SW 1271 (cell line): Measurements from ENCODE around the gene KCNQ1.

Experiments
- DNase-seq, 2 experiments: peaks; one replicate each; lab custom pipeline; 2025; lab: John Stamatoyannopoulos, UW

The KCNQ1 gene

DNA sequence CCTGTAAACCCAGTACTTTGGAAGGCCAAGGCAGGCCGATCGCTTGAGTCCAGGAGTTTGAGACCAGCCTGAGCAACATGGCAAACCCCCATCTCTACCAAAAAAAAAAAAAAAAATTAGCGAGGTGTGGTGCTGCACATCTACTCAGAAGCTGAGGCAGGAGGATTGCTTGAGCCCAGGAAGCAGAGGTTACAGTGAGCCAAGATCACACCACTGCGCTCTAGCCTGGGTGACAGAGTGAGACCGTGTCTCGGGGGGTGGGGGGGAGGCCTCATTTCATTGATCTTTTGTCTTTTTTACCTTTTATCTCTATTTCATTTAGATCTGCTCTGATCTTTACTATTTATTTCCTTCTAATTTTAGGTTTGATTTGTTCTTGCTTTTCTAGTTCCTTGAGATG lies 203.1 kb downstream of the KCNQ1 start:
- no peak for DNase-seq

DNA sequence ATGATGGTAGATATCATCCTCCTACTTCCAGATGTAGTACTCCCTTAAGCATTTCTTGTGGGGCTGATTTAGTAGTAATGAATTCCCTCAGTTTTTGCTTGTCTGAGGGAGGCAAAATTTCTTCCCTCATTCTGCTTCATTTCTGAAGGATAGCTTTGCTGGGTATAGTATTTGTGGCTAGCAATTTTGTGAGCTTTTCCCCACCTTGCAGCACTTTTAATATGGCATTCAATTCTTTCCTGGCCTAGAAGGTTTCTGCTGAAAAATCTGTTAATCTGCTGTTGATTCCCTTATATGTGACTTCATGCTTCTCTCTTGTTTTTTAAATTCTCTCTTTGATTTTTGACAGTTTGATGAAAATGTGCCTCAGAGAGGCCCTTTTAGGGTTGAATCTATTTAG lies 204.6 kb downstream of the KCNQ1 start:
- no peak for DNase-seq

DNA sequence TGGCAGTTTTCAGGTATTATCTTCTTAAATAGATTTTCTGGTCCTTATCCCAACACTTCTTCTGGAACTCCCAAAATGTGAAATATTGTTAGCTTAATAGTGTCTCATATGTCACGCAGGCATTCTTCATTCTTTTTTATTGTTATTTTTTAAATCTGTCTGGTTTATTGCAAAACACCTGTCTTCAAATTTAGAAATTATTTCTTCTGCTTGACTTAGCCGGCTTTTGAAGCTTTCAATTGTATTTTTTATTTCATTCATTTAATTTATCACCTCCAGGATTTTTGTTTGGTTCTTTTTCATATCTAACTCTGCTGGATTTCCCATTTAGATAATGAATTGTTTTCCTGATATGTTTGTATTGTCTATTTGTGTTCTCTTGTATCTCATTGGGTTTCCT lies 205.0 kb downstream of the KCNQ1 start:
- no peak for DNase-seq

DNA sequence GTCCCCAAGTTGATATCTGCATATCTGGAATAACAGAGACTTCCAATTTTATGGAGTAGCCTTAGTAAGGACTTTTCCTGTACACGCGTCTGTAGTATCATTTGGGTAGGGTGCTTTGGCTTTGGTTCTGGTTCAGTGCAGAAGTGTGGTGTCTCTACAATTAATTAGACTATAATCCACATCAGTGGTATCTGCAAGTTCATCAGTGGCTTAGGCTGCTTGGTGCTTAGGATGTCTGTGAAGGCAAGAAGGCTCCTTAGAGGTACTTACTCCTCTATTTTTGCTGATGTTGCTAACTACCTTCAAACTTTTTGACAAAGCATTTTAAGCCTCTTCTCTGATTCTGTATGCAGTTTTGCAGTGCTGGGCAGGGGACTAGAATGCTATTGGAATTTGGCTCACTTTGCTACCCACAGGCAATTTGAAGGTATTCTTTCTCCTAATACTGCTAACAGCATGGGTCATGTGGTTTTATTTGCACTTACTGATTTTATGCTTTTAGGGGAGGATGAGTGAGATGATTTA lies 205.6 kb downstream of the KCNQ1 start:
- no peak for DNase-seq

DNA sequence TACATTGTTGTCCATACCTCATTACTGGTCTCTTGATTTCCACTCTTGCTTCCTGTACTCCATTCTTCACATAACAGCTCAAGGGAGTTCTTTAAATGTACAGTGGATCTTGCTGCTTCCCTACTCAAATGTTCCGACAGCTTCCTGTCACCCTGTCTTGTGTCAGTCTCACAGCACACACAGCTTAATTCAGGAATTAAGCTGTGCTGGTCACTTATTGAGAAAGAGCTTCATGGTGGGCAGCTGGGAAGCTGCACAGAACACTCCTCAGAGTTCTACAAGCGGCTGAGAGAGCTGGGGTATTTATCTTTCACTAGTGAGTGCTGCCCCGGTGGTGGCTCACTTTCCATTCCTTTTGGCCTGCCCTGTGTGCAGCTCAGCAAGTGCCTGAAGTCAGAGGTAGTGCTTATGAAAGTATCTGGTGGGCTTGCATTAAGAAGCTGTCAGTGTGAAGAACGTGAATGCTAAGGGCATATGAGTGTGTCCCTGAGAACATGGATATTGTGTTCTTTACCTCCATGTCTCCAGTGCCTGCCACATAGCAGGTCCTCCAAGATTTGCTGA lies 206.3 kb downstream of the KCNQ1 start:
- no peak for DNase-seq

DNA sequence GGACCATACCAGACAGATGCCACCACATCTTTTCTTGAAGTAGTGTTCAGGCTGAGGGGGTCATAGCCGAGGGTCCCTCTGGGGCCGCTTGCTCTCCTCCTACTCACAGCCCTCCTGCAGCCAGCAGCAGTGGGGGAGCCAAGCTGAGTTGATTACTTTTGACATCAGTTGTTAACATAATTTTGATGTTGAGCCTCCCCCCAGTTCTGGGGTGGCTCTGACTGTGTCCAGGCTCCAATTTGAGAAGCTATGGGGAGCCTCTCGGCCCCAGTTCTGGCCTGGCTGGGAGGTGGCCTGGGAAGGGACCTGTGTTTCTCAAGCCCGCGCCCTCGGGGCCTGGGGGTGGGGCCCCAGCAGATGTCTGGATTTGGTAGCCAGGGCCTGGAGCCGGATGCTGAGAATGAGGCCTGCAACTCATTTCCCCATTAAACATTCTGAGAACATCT lies 207.0 kb downstream of the KCNQ1 start:
- DNase-seq: no peak

DNA sequence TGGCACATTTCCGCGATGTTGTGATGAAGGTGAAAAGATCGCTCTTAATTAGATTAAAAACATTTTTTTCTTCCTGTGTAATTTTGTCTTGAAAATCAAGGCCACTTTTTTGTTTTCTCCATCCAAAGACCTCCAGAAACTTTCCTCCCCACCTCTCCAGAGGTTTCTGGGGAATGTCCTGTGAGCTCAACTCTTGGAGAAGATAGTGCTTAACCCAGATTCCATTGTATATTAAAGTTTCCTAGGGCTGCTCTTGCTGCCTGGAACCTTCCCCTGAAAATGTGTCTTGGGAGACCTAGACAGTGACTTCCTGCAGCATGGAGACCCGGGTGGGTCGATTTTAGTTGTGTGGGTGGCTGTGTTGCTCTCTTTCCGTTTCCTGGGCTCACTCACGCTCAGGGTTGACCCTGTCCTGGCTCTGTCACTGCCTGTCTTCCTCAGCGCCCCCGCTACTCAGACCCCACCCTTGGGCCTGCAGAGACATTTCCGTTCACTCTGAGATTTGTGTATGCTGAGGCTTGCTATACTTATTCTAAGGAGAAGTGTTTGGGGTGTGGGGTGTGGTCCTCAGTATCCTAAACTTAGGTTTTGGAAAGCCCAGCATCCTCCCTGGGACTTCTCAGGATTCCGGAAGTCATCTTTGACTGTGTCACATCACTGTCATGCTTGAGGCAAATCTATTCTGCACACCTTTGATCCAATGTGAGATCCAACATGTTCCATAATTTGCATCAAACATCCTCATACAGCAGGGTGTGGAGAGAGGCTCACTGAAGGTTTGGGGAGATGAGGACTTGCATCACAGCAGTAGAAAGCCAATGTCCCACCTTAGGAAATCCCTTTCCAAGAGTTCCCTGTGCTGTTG lies 207.8 kb downstream of the KCNQ1 start:
- DNase-seq: no peak

DNA sequence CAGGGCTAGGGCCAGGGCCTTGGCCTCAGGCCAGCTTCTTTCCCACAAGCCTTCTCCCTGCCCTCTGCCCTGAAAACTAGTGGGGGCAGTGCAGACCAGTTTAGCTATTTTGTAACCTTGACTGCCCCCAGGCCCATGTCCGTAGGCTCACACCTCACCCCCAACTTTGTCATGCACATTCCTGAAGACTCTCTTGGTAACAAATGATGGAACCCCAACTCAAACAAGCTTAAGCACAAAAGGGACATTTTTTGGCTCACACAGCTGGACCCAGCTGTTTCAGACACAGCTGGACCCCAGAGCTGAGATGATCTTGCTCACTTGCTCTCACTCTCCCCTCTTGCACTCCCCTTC lies 208.4 kb downstream of the KCNQ1 start:
- DNase-seq: no peak

DNA sequence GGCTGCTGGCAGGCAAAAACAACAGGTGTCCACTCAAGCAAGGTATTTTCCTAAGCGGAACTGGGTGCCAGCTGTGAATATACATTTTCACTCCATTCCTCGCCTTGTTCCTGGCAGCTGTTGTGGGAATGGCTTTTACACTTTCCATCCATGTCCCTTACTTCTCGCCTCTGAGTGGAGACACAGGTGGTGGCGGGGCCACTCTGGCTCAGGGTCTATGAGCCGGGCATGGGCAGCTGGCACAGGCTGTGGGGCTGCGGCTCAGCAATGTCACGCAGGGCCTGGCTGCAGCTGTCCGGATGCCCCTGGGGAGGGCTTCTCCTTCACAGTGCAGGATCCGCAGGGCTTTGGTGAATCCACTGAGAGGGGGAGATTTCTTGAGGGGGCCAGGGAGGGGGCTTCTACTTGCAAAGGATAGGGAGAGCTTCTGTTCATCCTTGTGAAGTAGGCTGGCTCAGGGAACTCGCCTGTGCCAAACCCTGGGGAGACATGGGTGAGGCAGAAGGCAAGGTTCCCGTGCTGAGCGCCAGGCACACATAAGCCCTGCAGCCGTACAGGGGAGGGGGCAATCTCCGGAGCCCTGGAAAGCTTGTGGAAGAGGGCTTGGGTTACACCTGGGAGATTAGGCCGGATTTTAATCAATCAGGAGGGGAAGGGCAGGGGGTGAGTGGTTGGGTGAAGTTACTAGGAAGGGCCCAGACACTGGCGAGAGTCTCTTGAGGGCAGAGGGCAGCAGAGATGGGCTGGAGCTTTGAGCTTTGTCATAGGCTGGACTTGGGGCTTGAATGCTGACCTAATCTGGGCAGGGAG lies 209.3 kb downstream of the KCNQ1 start:
- DNase-seq: no peak

DNA sequence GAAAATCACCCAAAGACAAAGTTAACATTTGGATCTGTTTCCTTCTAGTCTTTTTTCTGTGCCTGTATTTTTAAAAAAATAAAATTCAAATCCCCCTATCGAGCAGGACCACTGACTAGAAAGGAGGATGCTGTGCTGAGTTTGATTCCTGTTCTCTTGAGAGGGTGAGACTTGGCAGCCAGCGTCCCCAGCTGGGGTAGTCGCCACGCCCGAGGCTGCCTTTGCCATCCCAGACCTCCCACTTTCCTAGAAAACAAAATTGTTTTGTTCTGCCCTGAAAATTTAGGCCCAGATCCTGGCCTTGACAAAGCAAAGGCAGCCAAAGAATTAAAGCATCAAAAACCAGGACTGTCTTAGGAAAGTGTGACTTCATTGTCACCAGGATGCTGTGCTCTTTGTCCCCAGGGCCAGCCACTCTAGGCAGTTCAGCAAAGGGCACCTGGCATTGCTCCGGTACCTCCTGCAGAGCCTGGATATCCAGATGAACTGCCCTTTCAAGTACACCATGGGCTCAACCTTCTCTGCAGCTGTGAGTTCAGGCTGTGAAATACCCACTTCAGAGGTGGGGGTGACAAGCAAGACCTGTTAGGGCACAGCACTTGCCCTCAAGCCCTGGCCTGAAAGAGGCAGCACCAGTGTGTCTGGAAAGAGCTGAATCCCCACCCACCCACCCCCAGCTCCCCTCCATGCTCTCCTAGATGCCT lies 210.4 kb downstream of the KCNQ1 start:
- DNase-seq: no peak

DNA sequence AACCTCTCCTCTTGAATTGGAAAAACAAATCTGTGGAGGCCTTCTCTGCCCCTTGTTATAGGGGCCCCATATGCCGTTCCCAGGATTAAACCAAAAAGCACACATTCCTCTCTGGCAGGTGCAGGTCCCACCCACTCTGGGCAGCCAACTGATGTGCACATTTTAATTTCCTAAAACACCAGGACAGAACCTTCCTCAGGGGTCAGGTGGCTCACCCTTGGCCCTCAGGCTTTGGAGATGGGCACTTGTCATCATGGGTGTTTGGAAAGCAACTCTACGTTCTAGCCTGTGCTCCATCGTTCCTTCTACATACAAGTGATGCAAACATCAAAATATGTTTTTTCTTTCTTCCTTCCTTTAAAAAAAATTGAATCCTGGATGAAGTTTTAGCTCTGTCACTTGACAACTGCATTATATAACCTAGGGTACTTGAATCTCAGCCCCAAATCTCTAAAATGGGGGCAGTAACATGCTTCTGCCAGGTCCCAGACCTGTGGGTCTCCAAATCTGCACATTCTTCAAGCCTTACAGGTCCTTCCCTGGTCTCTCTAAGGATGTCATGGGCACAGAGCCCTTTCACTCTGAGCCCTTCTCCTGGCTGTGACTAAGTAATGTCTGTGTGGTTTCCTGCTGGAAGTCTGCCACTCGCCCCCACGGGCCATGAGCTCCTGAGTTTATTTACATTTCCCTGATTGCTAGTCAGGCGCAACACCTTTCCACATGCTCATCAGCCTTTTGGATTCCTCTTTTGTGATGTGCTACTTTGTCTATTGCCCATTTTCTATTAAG lies 211.2 kb downstream of the KCNQ1 start:
- DNase-seq: no peak

DNA sequence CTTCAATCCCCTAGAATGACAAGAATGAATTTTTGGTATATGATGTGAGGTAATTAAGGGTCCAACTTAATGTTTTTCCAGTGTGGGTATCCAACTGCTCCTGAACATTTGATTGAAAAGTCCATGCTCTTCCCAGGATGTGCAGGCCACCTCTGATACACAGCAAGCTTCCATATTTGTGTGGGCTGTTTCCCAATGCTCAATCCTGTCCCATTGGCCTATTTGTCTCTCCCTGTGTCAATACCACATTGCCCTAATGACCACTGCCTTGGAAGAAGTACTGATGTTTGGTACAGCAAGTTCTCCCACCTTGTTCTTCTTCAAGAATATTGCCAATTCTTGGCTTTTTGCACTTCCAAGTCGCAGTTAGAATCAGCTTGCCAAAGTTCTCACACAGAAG lies 212.1 kb downstream of the KCNQ1 start:
- DNase-seq: no peak

DNA sequence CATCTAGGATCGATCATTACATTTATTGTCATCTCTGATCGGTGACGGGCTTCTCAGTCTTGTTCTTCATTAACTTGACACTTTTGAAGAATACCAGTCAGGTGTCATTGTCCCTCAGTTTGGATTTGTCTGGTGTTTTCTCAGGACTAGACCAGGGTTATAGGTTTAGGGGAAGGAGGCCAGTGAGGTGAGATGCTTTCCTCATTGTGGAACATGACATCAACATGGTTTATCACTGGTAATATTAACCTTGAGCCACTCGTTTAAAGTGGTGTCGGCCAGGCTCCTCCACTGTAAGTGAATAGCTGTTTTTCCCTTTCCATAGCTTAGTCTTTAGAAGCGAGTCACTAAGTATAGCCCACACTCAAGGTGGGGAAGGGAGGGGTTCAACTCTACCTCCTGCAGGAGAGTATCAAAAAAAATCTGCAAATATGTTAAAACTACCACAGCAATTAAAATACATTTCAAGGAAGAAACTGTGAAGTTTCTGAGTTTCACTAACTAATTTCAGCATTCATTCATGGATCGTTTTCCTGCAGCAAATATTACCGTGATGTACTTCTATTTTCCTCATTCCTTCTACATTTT lies 213.0 kb downstream of the KCNQ1 start:
- no peak for DNase-seq

DNA sequence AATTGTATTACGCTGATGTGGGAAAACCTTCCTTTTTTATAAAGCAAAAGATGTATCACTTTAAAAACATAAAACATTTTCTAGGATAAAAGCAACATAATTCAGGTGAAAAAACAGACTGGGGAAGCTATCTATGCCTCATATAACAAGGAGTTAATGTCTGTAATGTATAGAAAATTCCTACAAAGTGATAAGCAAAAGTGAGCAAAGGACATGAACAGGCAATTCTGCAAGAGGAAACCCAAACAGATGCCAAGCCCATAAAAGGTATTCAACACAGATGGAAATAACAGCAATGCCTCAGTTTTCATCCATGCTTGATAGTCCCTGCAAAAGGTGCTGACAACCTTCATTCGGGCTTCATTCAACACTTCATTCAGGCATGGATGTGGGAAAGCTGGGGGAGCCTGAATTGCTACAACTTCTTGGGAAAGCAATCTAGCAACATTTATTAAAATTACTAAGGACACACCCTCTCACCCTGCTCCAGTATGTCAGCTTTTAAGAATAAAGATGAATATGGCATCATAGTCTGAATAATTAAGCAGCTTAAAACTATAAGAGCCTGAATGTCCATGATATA lies 215.6 kb downstream of the KCNQ1 start:
- no peak for DNase-seq

DNA sequence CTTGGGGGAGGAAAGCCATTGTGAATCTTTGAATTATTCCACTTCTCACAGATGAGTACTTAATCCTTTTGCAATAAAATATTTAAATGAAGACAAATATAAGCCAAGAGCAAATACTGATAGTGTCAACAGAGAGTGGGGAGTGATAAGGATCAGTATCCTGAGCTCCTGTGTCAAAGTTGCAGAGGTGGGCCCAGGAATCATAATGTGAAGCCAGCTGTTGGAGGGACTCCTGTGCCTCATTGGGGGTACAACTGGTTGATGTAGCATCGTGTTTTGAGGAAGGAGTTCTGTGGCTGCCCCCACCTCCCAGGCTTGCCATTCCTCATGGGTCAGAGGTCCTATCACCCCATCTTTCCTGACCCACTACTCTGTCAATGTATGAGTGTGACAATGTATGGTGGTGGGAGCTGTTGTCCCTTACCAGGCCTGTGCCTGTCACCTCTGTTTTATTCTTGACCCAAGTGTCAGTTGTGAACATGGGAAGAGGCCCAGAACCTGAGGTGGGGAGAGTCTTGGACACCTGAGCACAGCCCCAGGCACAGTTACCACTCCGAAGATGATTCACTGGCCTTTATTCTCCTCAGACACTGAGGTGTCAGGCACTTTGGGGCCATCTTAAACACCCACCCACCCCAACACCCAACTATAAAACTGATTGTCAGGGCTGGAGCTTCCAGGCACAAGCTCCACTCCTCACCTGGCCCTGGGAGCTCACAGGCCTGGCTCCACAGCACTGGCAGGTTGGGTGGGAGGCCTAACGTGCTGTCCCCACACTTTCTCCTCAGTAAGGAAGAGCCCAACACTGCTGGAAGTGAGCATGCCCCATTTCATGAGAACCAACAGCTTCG lies 216.6 kb downstream of the KCNQ1 start:
- DNase-seq: no peak

DNA sequence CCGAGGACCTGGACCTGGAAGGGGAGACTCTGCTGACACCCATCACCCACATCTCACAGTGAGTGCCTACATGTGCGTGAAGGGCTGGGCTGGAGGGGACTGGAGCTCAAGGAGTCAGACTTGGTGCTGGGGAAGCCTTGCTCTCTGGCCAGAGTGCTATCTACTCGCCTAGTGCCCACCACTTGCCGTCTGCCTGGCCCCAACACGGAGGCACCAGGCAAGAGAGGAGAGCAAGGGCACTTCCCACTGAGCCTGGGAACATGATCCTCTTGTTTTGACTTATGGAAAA lies 217.2 kb downstream of the KCNQ1 start:
- DNase-seq: no peak

DNA sequence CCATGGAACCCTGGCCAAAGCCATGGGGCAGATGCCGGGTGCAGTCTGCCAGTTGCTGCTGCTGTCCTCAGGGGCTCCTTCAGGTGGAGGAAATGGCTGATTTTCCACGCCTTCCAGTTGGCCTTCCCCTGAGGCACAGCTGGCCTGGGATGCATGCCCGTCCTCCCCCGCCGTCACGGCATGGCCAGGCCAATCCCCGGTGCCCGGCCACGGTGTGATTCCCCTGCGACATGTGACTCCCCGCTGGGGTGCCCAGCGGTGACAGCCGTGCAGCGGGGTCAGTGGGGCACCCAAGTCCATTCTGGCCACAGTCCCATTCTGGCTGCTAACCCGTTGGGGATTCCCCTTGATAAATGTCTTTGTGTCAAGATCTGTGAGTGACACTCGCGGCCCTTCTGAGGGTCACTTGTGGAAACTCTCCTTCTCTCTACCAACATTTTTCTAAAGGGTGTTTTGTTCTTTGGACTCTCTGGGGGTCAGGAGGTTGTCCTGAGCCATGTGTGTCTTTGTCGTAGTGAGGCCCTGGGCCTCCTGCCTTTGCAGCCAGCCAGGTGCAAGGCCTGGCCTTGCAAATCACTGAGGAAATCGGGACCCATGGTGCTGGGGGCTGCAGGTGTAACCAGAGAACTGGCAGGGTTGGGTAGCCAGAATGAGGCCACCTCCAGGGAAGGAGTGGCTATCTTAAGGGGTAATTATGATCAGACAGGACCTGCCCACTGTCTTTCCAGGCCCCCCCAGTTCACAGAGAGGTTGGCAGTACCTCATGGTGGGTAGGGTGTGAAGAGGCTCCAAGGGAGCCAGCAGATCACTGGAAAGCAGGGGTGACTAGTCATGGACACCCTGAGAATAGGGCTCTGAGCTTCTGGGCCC lies 217.9 kb downstream of the KCNQ1 start:
- DNase-seq: no peak

DNA sequence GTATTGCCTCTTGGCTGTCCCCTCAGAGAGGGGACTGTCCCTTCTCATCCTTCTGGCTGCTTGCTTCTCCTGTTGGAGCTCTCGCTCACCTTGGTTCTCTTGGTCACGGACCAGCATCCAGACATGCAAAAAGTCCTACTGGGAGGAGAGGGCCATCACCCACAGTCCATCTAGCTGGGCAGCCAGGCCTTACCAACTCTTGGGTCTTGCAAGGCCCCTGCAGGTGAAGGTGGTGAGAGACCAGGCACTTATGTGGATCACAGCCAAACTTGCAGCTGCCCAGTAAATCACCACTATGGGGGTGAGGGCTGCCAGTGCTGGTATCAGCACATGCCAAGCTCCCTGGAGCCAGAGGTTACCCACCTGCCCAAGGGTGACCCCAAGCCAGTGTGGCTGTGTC lies 218.7 kb downstream of the KCNQ1 start:
- DNase-seq: no peak

DNA sequence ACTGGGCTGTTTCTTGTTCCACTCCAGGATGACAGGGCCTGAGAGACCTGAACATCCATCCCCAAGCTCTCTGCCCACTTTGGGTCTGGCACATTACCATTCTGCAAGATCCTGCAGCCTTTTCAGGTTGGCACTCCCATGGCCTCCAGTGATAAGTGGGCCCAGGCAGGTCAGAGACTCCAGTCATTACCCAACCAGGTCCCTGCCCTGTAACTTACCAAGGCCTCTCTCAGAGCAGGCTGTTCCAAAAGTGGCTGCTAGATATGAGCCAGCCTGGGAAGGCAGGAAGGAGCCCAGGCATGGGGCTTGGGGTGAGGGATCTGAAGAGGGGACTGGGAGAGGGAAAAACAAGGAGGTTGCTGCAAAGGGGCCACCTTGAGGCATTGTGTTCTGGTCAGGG lies 219.1 kb downstream of the KCNQ1 start:
- no peak for DNase-seq
